Motor neuron (in vitro differentiated cells): ENCODE data around the gene POLE2. TPM values are rescaled to one million over a fixed set of nuclear protein-coding genes. Genes with fewer than 3 reads are reported as not detected.
"Not testable (repeated sequence)": the region's sequence is repeated elsewhere in the genome, so short reads cannot be mapped to it uniquely, and the experiment has no call there.

Experiments
- ATAC-seq, 8 experiments: fragments of 200-7000 bp; cut with Tn5 transposase; replicated peaks in 6 of 8; 2 replicates each; pipeline ENCODE4 v1.8.0; 2021; ENCODE audit warnings: mild to moderate bottlenecking in 8 of 8, moderate library complexity in 8 of 8
- H3K27ac ChIP-seq, 2 donors: fragments of 250-450 bp; sonication (Bioruptor Pico); 2 replicates each; pipeline ENCODE4 v1.9.0; 2021; ENCODE audit warnings: antibody characterized with exemption in 2 of 2, mild to moderate bottlenecking in 2 of 2, moderate library complexity in 1 of 2
- H3K4me1 ChIP-seq, 2 donors: fragments of 250-450 bp; sonication (Bioruptor Pico); replicated peaks in 1 of 2; 2 replicates each; pipeline ENCODE4 v1.6.1; 2021; ENCODE audit warnings: antibody characterized with exemption in 2 of 2, mild to moderate bottlenecking in 2 of 2, moderate library complexity in 1 of 2
- H3K4me3 ChIP-seq, 5 donors: fragments of 250-450 bp; sonication (Bioruptor Pico); 2 replicates each; pipeline ENCODE4 v1.9.0; 2021; ENCODE audit warnings: antibody characterized with exemption in 5 of 5, mild to moderate bottlenecking in 5 of 5, moderate library complexity in 4 of 5
- WGBS, 10 experiments: fragments of 450-650 bp; shearing (Covaris generic); methylation state at CpG; one replicate each; pipeline ENCODE4 v1.0.0; 2022; 5-methylcytosine and 5-hydroxymethylcytosine counted together
- in situ Hi-C, 9 experiments: fragments of 400-800 bp; cut with MboI; loops; one replicate each; pipeline ENCODE4 v1.15.0; 2021; ENCODE audit warnings: low sequenced_read_pairs in 9 of 9, low pct_unique_long_range_greater_than_20kb in 2 of 9; ENCODE audit not compliant: unreplicated experiment in 9 of 9
- total RNA-seq, 8 experiments: library from RNA; unstranded; fragments of 300-600 nt; gene quantifications; 2 replicates each; pipeline versions ENCODE4 v1.2.3 to v1.2.4, GENCODE V29; 2022

The POLE2 gene, protein sequence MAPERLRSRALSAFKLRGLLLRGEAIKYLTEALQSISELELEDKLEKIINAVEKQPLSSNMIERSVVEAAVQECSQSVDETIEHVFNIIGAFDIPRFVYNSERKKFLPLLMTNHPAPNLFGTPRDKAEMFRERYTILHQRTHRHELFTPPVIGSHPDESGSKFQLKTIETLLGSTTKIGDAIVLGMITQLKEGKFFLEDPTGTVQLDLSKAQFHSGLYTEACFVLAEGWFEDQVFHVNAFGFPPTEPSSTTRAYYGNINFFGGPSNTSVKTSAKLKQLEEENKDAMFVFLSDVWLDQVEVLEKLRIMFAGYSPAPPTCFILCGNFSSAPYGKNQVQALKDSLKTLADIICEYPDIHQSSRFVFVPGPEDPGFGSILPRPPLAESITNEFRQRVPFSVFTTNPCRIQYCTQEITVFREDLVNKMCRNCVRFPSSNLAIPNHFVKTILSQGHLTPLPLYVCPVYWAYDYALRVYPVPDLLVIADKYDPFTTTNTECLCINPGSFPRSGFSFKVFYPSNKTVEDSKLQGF
- 10 to 100 TPM in 3 of 8 experiments, 1 to 10 TPM in 4, not detected in 1; 2.3 to 18.3 (median 4.6) TPM for total RNA-seq

DNA sequence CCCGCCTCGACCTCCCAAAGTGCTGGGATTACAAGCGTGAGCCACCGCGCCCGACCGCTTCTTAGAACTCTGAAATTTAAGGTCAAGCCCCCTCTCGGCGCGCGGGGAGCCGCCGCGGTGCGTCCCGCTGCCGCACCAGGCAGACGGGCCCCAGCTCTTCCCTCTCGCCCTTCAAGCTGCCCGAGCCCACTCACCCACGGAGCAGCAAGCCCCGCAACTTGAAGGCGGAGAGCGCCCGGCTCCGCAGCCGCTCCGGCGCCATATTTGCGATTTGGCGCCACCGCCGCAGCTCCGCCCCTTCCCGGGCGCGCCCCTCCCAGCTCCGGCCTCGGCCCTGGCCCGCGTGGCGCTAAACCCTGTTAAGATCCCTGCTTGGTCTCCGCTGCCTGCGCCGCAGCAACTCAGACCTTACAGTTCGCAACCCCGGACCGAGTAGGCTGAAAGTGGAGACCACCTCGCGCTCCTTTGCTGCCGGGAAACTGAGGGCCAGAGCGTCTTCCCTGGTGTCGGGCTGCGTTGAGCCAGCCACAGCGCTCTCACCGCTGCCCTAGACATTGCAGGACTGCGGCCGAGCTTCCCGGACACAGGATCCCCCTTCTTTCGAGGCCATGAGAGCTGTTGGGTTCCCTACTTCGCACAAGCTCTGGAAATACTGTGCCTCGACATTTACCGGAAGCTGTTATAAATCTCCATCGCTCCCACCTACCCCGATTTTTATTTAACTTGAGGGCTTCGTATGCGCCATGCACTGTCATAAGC is at the start of gene POLE2:
TSS of gene POLE2 (minus strand) at position 273 of the 759 bp plus-strand sequence. CDS start at position 262, 11 bp downstream.
- in situ Hi-C loops, result no loop called here
- peak within 1 kb of the TSS; percentile 70 to 87 for H3K27ac ChIP-seq
- peak; percentile 61 to 89 (median 85) for ATAC-seq

DNA sequence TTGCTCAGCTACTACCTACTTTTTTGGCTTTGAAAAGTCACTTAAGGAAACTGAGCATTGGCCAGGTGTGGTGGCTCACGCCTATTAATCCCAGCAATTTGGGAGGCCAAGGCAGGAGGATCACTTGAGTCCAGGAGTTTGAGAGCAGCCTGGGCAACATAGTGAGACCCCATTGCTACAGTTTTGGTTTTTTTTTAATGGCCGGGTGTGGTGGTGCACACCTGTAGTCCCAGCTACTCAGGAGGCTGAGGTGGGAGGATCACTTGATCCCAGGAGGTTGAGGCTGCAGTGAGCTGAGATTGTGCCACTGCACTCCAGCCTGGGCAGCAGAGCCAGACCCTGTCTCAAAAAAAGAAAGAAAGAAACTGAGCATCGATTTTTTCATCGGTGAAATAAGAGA is 47.7 kb upstream of the POLE2 start:
- H3K4me1 ChIP-seq, H3K4me3 ChIP-seq, ATAC-seq, in situ Hi-C loops, H3K27ac ChIP-seq: not testable (repeated sequence)
- 69 to 100% (median 94%) methylated on average over 1 to 3 of the region's 4 CpGs; no CpG with 5 or more reads in 1 of the 10 experiments for WGBS, 10 experiments

More for the DNA sequence above, at the start of gene POLE2:
- Histone ChIP-seq H3K4me1 (peaks cover 3 to 4% of the 10 kb centered on the region in 2 donors), H3K4me3 (peak within 1 kb of the TSS; percentile 59 to 79 (median 66))
- 0 to 30% (median 5%) methylated on average over 1 to 30 of the region's 67 CpGs; no CpG with 5 or more reads in 3 of the 10 experiments for WGBS, 10 experiments

DNA sequence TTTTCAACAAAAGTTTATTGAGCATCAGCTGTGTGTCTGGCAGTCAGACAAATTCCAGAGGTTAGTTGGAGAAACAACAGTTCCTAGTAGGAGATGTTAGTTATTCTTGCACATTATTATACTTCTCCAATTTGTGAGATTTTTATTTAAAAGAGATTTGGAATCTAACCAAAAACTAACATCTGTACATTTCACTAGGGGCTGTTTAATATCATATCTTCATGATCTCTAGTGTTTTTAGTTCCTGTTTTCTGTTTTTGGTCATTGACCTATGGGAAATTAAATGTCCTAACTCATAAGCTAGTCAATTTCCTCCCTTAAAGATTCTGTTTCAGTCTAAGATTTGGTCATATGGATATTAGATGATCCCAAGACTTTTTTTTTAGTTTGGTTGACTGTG is 45.8 kb upstream of the POLE2 start:
- Histone ChIP-seq H3K4me1 (no peaks in the 10 kb centered on the region), H3K27ac (no peak overlapping the region), H3K4me3 (no peak overlapping the region)
- in situ Hi-C loops, result no loop called here
- no peak for ATAC-seq

DNA sequence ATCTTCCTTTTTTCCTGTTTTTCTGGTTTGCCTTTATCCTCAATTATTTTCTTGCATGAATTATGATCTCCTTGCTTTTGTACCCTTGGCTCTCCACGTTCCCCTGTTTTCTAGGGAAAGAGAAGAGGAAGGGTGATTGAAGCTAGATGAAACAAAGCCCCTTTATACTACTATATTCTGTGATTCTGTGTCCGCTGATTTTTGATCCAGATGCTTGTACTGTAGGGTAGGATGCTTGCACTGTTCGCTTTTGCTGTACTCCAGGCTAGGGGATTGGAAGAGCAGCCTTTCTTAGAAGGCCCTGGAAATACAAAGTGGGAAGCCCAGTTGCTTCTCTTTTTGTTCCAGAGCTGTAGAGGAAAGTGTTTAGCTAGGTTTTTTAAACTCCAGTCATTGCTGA is 44.9 kb upstream of the POLE2 start:
- in situ Hi-C loops, result no loop called here
- no peak overlapping the region for H3K27ac ChIP-seq
- H3K4me3 ChIP-seq, result no peak overlapping the region
- WGBS, 10 experiments, result 67 to 95% (median 83%) methylated on average over 1 to 3 of the region's 3 CpGs; no CpG with 5 or more reads in 2 of the 10 experiments
- no peaks in the 10 kb centered on the region for H3K4me1 ChIP-seq
- ATAC-seq, result no peak

DNA sequence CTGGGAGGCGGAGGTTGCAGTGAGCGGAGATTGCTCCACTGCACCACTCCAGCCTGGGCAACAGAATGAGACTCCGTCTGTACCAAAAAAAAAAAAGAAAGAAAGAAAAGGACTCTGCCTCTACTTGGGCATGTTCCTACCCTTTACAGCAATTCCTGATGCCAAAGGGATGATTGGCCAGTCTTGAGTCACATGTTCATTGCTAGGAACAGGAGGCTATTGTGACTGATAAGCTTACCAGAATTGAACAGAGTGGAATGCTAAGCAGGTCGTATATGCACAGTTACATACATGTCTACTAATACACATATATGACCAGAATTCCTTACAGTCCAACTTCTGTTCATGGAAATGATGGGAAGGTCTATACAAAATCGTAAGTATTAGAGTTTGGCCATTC is 39.2 kb upstream of the POLE2 start:
- in situ Hi-C loops, result no loop called here
- ATAC-seq, result no peak
- WGBS, 10 experiments, result 48 to 100% (median 85%) methylated on average over 2 to 4 of the region's 5 CpGs
- Histone ChIP-seq H3K27ac (no peak overlapping the region), H3K4me1 (no peaks in the 10 kb centered on the region), H3K4me3 (no peak overlapping the region)

DNA sequence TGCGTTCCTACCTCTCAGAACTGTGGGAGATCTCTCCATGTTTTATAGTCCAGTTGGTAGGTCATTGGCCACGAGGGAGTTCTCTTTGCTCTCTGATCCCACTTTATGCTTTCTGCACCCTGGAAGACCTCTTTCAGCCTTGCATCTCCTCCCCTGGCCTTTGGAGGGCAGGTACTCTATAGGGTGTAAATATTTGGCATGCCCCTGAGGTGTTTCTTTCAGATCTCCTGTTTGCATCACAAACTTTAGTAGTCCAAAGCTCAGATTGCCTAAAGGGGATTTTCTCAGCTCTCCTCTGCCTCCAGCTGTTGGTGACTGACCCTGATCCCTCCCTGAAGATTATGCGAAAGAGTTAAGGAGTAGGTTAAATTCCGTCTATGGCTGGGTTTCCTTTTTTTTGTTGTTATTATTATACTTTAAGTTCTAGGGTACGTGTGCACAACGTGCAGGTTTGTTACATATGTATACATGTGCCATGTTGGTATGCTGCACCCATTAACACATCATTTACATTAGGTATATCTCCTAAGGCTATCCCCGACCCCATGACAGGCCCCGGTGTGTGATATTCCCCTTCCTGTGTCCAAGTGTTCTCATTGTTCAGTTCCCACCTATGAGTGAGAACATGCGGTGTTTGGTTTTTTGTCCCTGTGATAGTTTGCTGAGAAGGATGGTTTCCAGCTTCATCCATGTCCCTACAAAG is 33.9 kb upstream of the POLE2 start:
- H3K4me1 ChIP-seq, in situ Hi-C loops, H3K4me3 ChIP-seq, H3K27ac ChIP-seq, ATAC-seq: not testable (repeated sequence)
- 47 to 92% (median 76%) methylated on average over 2 to 7 of the region's 9 CpGs; no CpG with 5 or more reads in 1 of the 10 experiments for WGBS, 10 experiments

DNA sequence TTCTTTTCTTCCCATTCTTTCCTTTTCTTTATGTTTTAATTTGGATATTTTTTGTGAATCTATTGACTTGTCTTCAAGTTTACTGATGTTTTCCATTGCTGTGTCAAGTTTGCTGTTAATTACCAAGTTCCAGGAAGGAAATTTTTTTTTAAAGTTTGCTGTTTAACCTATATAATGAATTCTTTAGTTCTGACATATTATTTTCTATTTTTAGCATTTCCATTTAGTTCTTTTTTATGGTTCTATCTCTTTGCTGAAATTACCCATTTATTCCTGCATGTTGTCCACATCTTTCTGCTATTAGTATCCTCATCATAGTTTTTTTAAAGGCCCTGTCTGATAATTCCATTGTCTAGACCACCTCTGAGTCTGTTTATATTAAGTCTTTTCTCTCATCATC is 32.7 kb upstream of the POLE2 start:
- Histone ChIP-seq H3K4me3 (no peak overlapping the region), H3K27ac (no peak overlapping the region), H3K4me1 (no peaks in the 10 kb centered on the region)
- ATAC-seq, result no peak
- in situ Hi-C loops, result no loop called here

DNA sequence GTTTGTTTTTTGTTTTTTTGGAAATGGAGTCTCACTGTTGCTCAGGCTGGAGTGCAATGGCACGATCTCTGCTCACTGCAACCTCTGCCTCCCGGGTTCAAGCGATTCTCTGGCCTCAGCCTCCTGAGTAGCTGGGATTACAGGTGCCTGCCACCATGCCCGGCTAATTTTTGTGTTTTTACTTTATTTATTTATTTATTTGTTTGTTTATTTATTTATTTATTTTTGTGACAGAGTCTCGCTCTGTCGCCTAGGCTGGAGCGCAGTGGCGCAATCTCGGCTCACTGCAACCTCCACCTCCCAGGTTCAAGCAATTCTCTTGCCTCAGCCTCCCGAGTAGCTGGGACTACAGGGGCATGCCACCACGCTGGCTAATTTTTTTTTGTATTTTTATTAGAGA is 23.0 kb upstream of the POLE2 start:
- ATAC-seq, in situ Hi-C loops, H3K27ac ChIP-seq, H3K4me1 ChIP-seq, H3K4me3 ChIP-seq: not testable (repeated sequence)
- 80 to 100% (median 90%) methylated on average over 1 to 11 of the region's 11 CpGs for WGBS, 10 experiments

DNA sequence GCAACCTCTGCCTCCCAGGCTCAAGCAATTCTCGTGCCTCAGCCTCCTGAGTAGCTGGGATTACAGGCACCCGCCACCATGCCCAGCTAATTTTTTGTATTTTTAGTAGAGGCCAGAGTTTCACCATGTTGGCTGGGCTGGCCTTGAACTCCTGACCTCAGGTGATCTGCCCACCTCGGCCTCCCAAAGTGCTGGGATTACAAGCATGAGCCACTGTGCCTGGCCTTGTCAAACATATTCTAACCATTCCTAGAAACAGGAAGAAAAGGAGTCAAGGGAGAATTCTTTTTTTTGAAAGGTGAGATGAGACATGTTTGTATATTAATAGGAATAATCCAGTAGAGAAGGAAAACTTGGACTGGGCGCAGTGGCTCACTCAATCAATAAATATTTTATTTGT is 16.5 kb upstream of the POLE2 start:
- H3K4me3 ChIP-seq, H3K27ac ChIP-seq, ATAC-seq, in situ Hi-C loops, H3K4me1 ChIP-seq: not testable (repeated sequence)
- 60 to 94% (median 79%) methylated on average over 1 to 3 of the region's 4 CpGs for WGBS, 10 experiments

DNA sequence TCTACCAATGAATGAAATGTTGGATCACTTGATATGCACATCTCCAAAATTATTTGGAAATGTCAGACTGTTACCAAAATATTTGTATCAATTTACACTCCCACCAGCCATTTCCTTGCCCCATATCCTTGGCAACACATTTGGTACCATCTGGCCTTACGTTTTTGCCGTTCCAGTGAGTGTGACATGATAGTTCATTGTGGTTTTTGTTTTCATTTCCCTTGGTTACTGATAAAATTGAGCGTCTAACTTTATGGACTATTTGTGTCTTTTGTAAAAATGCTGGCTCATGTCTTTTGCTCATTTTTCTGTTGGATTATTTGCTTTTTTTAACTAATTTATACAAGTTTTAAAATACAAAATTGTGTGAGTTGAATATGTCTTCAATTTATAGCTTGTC is 16.0 kb upstream of the POLE2 start:
- Histone ChIP-seq H3K4me1 (no peaks in the 10 kb centered on the region), H3K27ac (no peak overlapping the region), H3K4me3 (no peak overlapping the region)
- ATAC-seq, result no peak
- in situ Hi-C loops, result no loop called here
- 19 to 100% (median 92%) methylated on average over 1 to 3 of the region's 3 CpGs; no CpG with 5 or more reads in 1 of the 10 experiments for WGBS, 10 experiments

DNA sequence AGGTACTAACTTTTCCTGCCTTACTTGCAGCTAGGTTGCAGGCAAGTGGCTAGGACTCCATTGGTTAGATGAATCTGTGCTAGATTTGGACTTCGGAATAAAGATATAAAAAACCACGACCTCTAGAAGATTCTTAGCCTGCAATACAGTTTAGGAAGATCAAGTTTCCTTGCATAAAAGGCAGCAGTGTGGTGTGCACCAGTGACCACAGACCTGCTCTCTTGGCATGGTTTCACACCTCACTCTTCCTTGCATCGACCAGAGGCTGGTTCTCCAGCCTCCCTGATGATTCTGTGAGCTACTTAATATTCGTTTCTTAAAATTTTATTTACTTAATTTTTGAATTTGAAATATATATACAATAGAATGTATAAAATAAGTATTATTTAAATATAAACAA is 14.7 kb upstream of the POLE2 start:
- H3K4me3 ChIP-seq, result no peak overlapping the region
- WGBS, 10 experiments, result 33 to 95% (median 69%) methylated on average over 1 to 4 of the region's 4 CpGs
- in situ Hi-C loops, result no loop called here
- no peaks in the 10 kb centered on the region for H3K4me1 ChIP-seq
- no peak overlapping the region for H3K27ac ChIP-seq
- no peak for ATAC-seq

DNA sequence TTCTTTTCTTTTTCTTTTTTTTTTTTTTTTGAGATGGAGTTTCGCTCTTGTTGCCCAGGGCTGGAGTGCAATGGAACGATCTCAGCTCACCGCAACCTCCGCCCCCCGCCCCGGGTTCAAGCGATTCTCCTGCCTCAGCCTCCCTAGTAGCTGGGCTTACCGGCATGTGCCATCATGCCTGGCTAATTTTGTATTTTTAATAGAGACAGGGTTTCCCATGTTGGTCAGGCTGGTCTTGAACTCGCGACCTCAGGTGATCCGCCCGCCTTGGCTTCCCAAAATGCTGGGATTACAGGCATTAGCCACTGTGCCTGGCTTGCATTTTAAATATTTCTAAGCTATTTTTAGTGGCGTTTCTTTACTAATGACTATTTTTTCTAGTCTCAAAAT is 5.7 kb upstream of the POLE2 start:
- ATAC-seq, H3K27ac ChIP-seq, in situ Hi-C loops: not testable (repeated sequence)

More for the DNA sequence above, 5.7 kb upstream of the POLE2 start:
- WGBS, 10 experiments, result 4 to 53% (median 19%) methylated on average over 4 to 12 of the region's 13 CpGs
- peak overlapping the region; percentile 55 to 65 (median 58) for H3K4me3 ChIP-seq
- not testable (repeated sequence) for H3K4me1 ChIP-seq
